SK-N-SH treated with all-trans-retinoic acid at 6 μM for 48 hours (cell line): ENCODE results near the gene MRTFA.

Experiments used
- BACH2 ChIP-seq: fragments of 250-450 bp; sonication (Bioruptor Pico); IDR thresholded peaks from 2 replicates; pipeline ENCODE4 v1.9.0; 2021; ENCODE audit warnings: mild to moderate bottlenecking, borderline replicate concordance
- GLIS3 ChIP-seq: fragments of 250-450 bp; sonication (Bioruptor Pico); IDR thresholded peaks from 2 replicates; pipeline ENCODE4 v1.5.0; 2020; ENCODE audit warnings: mild to moderate bottlenecking, moderate library complexity
- RARB ChIP-seq: fragments of 250-450 bp; sonication (Bioruptor Pico); IDR thresholded peaks from 2 replicates; pipeline ENCODE4 v1.8.0; 2021; ENCODE audit warnings: mild to moderate bottlenecking, moderate library complexity
- TOX ChIP-seq: fragments of 250-450 bp; sonication (Bioruptor Pico); IDR thresholded peaks from 2 replicates; pipeline ENCODE4 v1.8.0; 2021; ENCODE audit warnings: mild to moderate bottlenecking, moderate library complexity, borderline replicate concordance
- ZC3H10 ChIP-seq: fragments of 250-450 bp; sonication (Bioruptor Pico); IDR thresholded peaks from 2 replicates; pipeline ENCODE4 v1.5.1; 2021; ENCODE audit warnings: mild to moderate bottlenecking, moderate library complexity
- ZFP30 ChIP-seq: fragments of 450-650 bp; formaldehyde crosslinking; IDR thresholded peaks from 2 replicates; pipeline ENCODE4 v1.5.0; 2022; ENCODE audit warnings: mild to moderate bottlenecking, moderate library complexity
- ZNF565 ChIP-seq: fragments of 450-650 bp; formaldehyde crosslinking; conservative IDR thresholded peaks from 2 replicates; pipeline ENCODE4 v1.5.0; 2020; ENCODE audit warnings: low read depth, mild to moderate bottlenecking, moderate library complexity
- TF ChIP-seq, protein P1 (sequence below): fragments of 250-450 bp; sonication (Bioruptor Pico); IDR thresholded peaks from 2 replicates; pipeline ENCODE4 v1.5.1; 2020; ENCODE audit warnings: low read depth, mild to moderate bottlenecking, moderate library complexity

DNA sequence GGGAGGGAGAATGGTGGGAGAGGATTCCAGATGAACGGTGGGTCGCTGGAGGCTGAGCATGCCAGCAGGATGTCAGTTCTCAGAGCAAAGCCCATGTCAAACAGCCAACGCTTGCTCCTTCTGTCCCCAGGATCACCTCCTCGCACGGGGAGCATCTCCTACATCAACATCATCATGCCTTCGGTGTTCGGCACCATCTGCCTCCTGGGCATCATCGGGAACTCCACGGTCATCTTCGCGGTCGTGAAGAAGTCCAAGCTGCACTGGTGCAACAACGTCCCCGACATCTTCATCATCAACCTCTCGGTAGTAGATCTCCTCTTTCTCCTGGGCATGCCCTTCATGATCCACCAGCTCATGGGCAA is 44.3 kb upstream of the MRTFA start:
- TF ChIP-seq ZFP30 (CRISPR knock-in tag) (no peak), BACH2 (CRISPR knock-in tag) (no peak), TOX (CRISPR knock-in tag) (no peak), RARB (CRISPR knock-in tag) (no peak), ZC3H10 (CRISPR knock-in tag) (no peak), ZNF565 (no peak), GLIS3 (CRISPR knock-in tag) (no peak)
- TF ChIP-seq, protein P1, sequence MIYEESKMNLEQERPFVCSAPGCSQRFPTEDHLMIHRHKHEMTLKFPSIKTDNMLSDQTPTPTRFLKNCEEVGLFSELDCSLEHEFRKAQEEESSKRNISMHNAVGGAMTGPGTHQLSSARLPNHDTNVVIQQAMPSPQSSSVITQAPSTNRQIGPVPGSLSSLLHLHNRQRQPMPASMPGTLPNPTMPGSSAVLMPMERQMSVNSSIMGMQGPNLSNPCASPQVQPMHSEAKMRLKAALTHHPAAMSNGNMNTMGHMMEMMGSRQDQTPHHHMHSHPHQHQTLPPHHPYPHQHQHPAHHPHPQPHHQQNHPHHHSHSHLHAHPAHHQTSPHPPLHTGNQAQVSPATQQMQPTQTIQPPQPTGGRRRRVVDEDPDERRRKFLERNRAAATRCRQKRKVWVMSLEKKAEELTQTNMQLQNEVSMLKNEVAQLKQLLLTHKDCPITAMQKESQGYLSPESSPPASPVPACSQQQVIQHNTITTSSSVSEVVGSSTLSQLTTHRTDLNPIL (CRISPR knock-in tag): no peak
